ENCODE results near the gene MCM3AP.
A peak's percentile ranks its signal among the peaks of the same experiment; 100 is the strongest.
"Not testable (repeated sequence)": the region's sequence is repeated elsewhere in the genome, so short reads cannot be mapped to it uniquely, and the experiment has no call there.

The MCM3AP gene

GRCh38 chr21:46314441-46315020 lies 29.1 kb upstream of the MCM3AP start:
- intact Hi-C loops (cut with DNase I), result no loop called here
- peak in 1 of 10 donors; percentile 49 for DNase-seq

DNA sequence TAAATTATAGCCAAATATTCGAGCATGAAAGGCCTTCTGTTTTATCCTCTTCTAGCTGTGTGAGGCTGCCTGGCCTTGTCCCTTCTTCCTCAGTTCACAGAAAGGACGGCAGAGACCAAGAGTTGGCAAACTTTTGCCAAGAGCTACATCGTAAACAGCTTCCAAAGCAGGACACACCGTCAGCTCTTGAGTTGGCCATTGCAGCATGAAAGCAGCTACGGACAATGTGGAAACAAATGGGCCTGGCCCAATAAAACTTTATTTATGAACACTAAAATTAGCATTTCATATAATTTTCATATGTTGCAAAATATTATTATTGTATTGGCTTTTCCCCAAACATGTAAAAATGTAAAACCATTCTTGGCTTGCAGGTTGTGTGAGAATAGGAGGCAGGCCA lies 27.5 kb upstream of the MCM3AP start:
- peak in 1 of 10 donors; percentile 8 for DNase-seq
- intact Hi-C loops (cut with DNase I), result no loop called here

DNA sequence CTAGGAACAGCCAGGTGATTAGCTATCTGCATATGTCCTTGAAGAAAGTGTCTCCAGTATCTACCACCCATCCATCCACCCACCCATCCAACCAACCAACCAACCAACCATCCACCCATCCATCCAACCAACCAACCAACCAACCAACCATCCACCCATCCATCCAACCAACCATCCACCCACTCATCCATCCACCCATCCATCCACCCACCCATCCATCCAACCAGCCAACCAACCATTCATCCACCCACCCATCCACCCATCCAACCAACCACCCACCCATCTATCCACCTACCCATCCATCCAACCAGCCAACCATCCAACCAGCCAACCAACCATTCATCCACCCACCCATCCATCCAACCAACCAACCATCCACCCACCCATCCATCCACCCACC lies 26.2 kb upstream of the MCM3AP start:
- intact Hi-C loops (cut with DNase I), result no loop called here
- peak in 1 of 10 donors; percentile 7 for DNase-seq

DNA sequence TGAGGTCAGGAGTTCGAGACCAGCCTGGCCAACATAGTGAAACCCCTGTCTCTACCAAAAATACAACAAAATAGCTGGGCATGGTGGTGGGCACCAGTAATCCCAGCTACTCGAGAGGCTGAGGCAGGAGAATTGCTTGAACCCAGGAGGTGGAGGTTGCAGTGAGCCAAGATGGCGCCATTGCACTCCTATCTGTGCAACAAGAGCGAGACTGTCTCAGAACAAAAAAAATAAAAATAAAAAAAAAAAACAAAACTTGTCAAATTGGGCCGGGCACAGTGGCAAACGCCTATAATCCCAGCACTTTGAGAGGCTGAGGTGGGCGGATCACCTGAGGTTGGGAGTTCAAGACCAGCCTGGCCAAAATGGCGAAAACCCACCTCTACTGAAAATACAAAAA lies 24.8 kb upstream of the MCM3AP start:
- intact Hi-C loops (cut with DNase I), result not testable (repeated sequence)
- DNase-seq, result peak in 1 of 10 donors; percentile 21

DNA sequence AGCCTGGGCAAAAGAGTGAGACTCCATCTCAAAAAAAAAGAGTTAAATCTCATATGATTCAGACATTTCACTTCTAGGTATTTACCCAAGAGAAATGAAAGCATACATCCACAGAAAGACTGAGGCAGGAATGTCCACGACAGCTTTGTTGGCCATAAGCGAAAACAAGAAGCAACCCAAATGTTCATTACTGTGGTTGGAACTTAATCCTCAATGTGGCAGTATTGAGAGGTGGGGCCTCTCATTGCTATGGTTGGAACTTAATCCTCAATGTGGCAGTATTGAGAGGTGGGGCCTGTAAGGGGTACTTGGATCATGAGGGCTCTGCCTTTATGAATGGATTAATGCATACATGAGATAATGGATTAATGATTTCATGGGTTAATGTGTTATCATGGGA lies 23.0 kb upstream of the MCM3AP start:
- no peak for DNase-seq
- intact Hi-C loops (cut with DNase I), result no loop called here

- DNase-seq, result peak in 1 of 10 donors; percentile 33
- intact Hi-C loops (cut with DNase I), result no loop called here
Measured at GRCh38 chr21:46307625-46308024, 22.2 kb upstream of the MCM3AP start.

DNA sequence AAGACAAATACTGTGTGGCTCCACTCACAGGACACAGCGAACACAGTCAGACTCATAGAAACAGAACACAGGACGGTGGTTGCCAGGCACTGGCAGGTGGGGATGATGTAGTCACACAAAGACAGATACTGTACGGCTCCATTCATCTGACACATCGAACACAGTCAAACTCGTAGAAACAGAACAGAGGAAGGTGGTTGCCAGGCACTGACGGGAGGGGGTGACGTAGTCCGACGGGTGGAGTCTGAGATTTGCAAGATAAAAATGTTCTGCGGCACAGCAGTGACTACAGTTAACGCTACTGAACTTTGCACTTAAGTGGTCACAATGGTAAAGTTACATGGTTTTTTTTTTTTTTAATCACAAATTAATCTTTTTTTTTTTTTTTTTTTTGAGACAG lies 19.5 kb upstream of the MCM3AP start:
- intact Hi-C loops (cut with DNase I), result no loop called here
- DNase-seq, result peak in 6 of 10 donors; percentile 2 to 94 (median 54)

- intact Hi-C loops (cut with DNase I), result no loop called here
- DNase-seq, result peak in 1 of 10 donors; percentile 9
Measured at GRCh38 chr21:46304437-46304836, 19.0 kb upstream of the MCM3AP start.

DNA sequence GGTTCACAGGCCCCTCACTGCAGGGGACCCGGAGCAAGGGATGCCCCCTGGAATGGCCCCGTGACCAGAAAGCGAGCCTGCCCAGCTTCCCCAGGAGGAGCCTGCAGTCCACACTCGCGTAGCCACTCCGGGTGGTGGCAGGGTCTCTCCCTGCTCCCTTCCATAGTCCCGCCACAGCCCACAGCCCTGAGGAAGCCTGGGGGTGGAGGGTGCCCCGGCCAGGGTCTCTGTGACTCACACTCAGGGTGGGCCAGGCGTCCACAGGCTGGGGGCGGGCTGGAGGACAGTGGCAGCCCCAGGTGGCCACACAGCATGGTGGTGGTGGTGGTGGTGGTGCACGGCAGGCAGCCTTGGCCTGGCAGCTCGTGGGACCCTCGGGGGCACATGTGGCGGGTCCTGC lies 16.3 kb upstream of the MCM3AP start:
- intact Hi-C loops (cut with DNase I), result no loop called here
- peak in 3 of 10 donors; percentile 43 to 70 (median 68) for DNase-seq

- DNase-seq, result peak in 3 of 10 donors; percentile 8 to 32 (median 28)
- intact Hi-C loops (cut with DNase I), result no loop called here
Measured at GRCh38 chr21:46299167-46299566, 13.8 kb upstream of the MCM3AP start.

GRCh38 chr21:46297338-46298271 lies 12.2 kb upstream of the MCM3AP start:
- intact Hi-C loops (cut with DNase I), result no loop called here
- peak in 3 of 10 donors; percentile 63 to 78 (median 71) for DNase-seq

GRCh38 chr21:46295996-46296752 lies 10.8 kb upstream of the MCM3AP start:
- DNase-seq, result peak; percentile 13 to 89 (median 44)
- intact Hi-C loops (cut with DNase I), result no loop called here

DNA sequence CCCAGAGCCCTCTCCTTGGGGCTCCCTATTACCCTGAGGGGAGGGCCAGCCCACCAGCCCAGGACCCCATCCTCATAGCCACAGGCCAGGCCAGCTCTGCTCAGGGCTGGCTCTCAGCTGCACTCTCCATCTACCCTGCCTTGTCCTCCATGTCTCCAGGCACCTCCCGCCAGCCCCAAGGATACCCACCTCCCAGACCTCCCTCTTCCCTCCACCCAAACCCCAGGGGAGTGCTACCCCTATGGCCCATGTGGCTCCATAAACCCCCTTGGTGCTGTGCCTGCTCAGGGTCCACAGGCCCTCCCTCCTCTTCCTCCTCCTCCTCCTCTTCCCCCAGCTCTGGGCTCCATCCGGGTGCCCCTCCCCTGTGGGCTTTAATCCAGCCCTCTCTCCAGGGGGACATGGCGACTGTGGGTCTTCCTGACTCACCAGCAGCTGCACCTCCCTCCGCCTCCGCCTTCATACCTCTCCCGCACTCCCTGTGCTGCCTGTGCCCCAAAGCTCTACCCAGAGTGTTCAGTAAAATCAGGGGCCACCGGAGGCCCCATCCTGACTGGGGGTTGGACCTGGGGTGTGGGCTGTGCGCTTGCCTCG lies 9.9 kb upstream of the MCM3AP start:
- intact Hi-C loops (cut with DNase I), result no loop called here
- peak in 3 of 10 donors; percentile 49 to 68 (median 52) for DNase-seq

- peak in 3 of 10 donors; percentile 42 to 78 (median 66) for DNase-seq
- intact Hi-C loops (cut with DNase I), result no loop called here
Measured at GRCh38 chr21:46294647-46295176, 9.3 kb upstream of the MCM3AP start.

GRCh38 chr21:46291561-46291960 lies 6.2 kb upstream of the MCM3AP start:
- peak in 2 of 10 donors; percentile 2 to 30 for DNase-seq
- intact Hi-C loops (cut with DNase I), result no loop called here

DNA sequence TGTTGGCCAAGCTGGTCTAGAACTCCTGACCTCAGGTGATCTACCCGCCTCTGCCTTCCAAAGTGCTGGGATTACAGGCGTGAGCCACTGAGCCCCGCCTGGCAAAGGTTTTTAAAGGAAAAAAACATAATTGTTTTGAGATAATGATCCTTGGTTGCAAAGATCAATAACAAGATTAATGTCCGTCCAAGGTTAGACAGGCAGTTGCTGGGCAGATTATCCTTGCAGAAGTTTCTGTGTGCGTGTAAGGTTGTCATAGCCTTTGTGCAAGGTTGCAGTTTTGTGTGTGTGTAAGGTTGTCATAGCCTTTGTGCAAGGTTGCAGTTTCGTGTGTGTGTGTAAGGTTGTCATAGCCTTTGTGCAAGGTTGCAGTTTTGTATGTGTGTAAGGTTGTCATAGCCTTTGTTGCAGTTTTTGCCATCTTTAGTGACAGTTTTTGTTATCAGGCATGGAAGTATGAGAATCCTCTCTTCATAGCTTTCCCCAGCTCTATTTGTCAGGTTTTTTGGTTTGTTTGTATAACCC lies 4.3 kb upstream of the MCM3AP start:
- intact Hi-C loops (cut with DNase I), result loop anchor here (5.0 kb wide), 2 partner anchors 147 to 168 kb away; partner anchors contain the start of gene DIP2A
- DNase-seq, result peak in 1 of 10 donors; percentile 5

GRCh38 chr21:46287541-46287940 lies 2.1 kb upstream of the MCM3AP start:
- intact Hi-C loops (cut with DNase I), result loop anchor here (2.0 to 5.0 kb wide), 3 partner anchors 35 to 170 kb away; partner anchors contain the start of genes C21orf58 and DIP2A
- DNase-seq, result peak in 2 of 10 donors; percentile 55 to 62

DNA sequence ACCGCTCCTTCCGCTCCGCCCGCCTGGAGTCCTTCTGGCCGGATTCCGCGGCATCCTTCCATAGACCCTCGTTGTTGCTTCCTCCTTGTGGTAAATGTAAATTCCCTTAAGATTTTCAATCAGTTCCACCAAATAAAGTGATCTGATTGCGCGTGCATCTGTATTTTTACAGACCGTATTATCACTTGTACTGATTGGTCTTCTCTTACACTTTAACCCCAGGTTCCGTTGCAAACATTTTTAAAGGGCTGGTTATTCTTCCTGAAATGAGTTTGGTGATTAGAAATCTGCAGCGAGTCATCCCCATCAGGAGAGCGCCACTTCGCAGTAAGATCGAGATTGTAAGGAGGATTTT lies 1.2 kb upstream of the MCM3AP start:
- intact Hi-C loops (cut with DNase I), result loop anchor here (2.0 to 5.0 kb wide), 3 partner anchors 36 to 171 kb away; partner anchors contain the start of genes C21orf58 and DIP2A
- no peak for DNase-seq
